Measurements from ENCODE around the gene NAP1L3.

The NAP1L3 gene

DNA sequence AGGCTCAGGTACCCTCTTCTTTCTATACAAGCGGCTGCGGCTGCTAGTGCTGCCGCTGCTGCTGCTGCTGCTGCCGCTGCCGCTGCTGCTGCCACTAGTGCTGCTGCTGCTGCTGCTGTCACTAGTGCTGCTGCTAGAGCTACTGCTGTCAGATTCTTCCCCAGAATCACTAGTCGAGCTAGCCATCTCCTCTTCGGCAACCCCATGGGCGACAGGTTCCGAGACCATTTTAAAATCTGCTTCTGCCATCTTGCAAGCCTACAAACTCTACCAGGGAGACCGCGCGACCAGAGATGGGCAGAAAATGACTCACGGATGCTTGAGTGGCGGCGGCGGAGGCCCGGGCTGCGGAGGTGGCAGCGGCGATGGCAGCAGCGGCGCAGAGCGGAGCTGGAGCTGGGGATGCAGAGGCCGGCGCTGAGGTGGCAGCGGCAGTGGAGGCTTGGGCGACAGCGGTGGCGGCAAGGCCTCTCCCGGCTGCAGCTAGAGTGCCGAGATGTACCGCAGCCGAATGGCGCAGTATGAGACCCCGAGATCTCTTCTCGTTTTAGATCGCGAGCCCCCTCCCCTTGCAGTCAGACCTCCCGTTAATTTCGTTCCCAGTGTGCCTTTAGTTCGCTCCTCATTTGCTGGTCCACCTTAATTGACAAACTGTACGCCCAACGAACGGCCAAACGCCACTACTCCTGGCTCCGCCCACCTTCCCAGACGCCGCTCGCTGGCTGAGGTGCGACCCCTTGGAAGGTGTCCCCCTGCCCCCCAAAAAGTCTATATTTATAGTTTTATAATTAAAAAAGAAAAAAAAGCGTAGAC lies at the start of gene NAP1L3:
Gene NAP1L3, minus strand, starts transcription at position 523 of the 813 bp plus-strand sequence. Its CDS starts 274 bp downstream, at position 249.
- TF ChIP-seq CTCF (conservative IDR thresholded peaks at IDR 0.05; ENCODE audit: low read depth, low read length), result no peak
- peak; percentile 48 for DNase-seq (ENCODE audit: low read depth)
- peak within 1 kb of the TSS; percentile 54 for H3K4me3 ChIP-seq (ENCODE audit: low read depth, low read length)

GRCh38 chrX:93711076-93711475 lies 37.7 kb upstream of the NAP1L3 start:
- no peak for DNase-seq (ENCODE audit: low read depth)
- no peak for TF ChIP-seq CTCF (conservative IDR thresholded peaks at IDR 0.05; ENCODE audit: low read depth, low read length)
- no peak overlapping the region for H3K4me3 ChIP-seq (ENCODE audit: low read depth, low read length)

DNA sequence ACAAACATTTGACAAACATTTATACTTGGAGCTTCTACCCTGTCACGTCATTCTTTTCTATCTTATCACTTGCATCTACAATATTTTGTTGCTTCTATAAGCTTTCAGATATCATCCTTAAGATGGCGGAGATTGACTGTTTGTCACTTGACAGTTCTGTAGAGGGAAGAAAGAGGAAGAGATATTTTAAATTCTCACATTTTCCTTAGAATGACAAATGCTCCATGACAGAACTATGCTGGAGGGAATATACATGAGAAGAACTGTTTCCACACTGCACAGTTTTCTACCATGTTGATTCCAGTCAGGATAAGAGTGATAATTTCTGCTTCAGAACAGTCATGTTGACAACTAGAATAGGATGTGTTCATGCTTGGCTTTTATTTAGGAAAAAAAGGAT lies 30.3 kb upstream of the NAP1L3 start:
- H3K4me3 ChIP-seq (ENCODE audit: low read depth, low read length), result no peak overlapping the region
- no peak for DNase-seq (ENCODE audit: low read depth)
- no peak for TF ChIP-seq CTCF (conservative IDR thresholded peaks at IDR 0.05; ENCODE audit: low read depth, low read length)

- no peak for DNase-seq (ENCODE audit: low read depth)
- TF ChIP-seq CTCF (conservative IDR thresholded peaks at IDR 0.05; ENCODE audit: low read depth, low read length), result no peak
- no peak overlapping the region for H3K4me3 ChIP-seq (ENCODE audit: low read depth, low read length)
Observed at GRCh38 chrX:93695981-93696380, 22.6 kb upstream of the NAP1L3 start.

DNA sequence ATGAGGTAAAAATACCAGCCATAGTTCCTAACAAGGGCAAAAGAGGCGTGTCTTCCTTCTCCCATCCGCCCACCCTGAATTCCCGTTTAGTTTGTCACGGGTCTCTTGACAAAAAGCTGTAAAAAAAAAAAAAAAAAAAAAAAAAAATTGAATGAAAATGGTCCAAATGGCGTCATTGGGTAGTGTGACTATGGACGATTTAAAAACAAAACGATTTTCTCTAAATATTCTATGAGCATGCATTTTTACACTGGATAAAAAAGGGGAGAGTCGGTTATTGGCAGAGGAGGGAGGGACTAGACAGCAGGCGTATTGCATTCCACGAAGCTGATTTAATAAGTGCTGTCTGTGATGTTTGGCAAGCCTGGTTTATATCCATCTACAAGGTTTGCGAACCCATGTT lies 492 bp upstream of the NAP1L3 start, which contains the start of gene FAM133A:
Gene FAM133A, plus strand, starts transcription at position 338 of the 403 bp plus-strand sequence. CDS start 35,214 bp downstream, outside the sequence.
- DNase-seq (ENCODE audit: low read depth), result peak; percentile 5
- TF ChIP-seq CTCF (conservative IDR thresholded peaks at IDR 0.05; ENCODE audit: low read depth, low read length), result no peak
- peak within 1 kb of the TSS; percentile 54 for H3K4me3 ChIP-seq (ENCODE audit: low read depth, low read length)

- TF ChIP-seq CTCF (conservative IDR thresholded peaks at IDR 0.05; ENCODE audit: low read depth, low read length), result no peak
- H3K4me3 ChIP-seq (ENCODE audit: low read depth, low read length), result no peak overlapping the region
- DNase-seq (ENCODE audit: low read depth), result no peak
Observed at GRCh38 chrX:93660575-93660974, 12.8 kb downstream of the NAP1L3 start.

- DNase-seq (ENCODE audit: low read depth), result no peak
- H3K4me3 ChIP-seq (ENCODE audit: low read depth, low read length), result no peak overlapping the region
- TF ChIP-seq CTCF (conservative IDR thresholded peaks at IDR 0.05; ENCODE audit: low read depth, low read length), result no peak
Observed at GRCh38 chrX:93649381-93649780, 24.0 kb downstream of the NAP1L3 start.
